Nephron progenitor cell (in vitro differentiated cells): ENCODE results near the gene WASF3.

Experiments
- DNase-seq: peaks from one replicate; pipeline ENCODE4 v3.0.0; 2021
- H3K27ac Mint-ChIP-seq: 2 replicates; pipeline ENCODE4 v1.8.0; 2021; ENCODE audit warnings: mild to moderate bottlenecking, moderate library complexity, mixed read lengths
- H3K27me3 Mint-ChIP-seq: 2 replicates; pipeline ENCODE4 v1.8.0; 2021; ENCODE audit warnings: mild to moderate bottlenecking, low read depth, mixed read lengths; ENCODE audit not compliant: poor library complexity
- H3K36me3 Mint-ChIP-seq: 2 replicates; pipeline ENCODE4 v1.8.0; 2021; ENCODE audit warnings: low read depth, mixed read lengths
- H3K4me1 Mint-ChIP-seq: 2 replicates; pipeline ENCODE4 v1.8.0; 2021; ENCODE audit warnings: mixed read lengths
- H3K4me3 Mint-ChIP-seq: 2 replicates; pipeline ENCODE4 v1.8.0; 2021; ENCODE audit warnings: mild to moderate bottlenecking, moderate library complexity, mixed read lengths
- H3K9me3 Mint-ChIP-seq: 2 replicates; pipeline ENCODE4 v1.8.0; 2021; ENCODE audit warnings: mild to moderate bottlenecking, moderate library complexity, mixed read lengths
- CTCF ChIP-seq: fragments of 200-600 bp; sonication (generic); IDR thresholded peaks from 2 replicates; pipeline ENCODE4 v1.5.0; 2021; ENCODE audit warnings: antibody characterized with exemption

WASF3 gene

DNA sequence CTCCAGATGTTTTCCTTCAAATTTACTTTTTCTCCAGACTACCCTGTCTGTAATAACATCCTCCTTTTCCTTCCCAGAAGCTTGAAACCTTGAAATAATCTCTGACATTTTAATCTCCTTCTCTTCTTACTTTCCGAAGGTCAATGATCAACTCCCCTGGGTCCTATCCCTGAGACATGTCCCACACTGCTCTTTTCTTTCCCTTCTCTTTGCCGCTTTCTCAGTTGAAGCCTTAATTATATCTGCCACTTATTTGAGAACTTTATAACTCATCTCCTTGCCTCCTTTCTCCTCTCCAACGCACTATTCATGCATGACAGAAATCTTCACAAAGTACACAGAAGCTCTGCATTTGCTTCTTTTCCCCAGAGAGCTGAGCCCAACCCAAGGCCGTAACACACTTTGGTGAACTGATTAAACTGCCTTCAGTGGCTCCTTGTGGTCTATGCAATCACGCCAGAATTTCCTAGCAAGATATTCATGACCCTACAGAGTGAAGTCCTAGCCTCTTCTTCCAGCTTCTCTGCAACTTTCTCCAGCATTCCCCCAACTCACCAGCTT, 9.2 kb upstream of the WASF3 start:
- no peak for DNase-seq
- TF ChIP-seq CTCF = no peak
- Mint-ChIP-seq H3K4me3 (no peak overlapping the region), H3K4me1 (peaks cover 9% of the 10 kb centered on the region), H3K36me3 (no peaks in the 10 kb centered on the region), H3K9me3 (no peaks in the 10 kb centered on the region), H3K27me3 (peaks cover 11% of the 10 kb centered on the region), H3K27ac (no peak overlapping the region)

DNA sequence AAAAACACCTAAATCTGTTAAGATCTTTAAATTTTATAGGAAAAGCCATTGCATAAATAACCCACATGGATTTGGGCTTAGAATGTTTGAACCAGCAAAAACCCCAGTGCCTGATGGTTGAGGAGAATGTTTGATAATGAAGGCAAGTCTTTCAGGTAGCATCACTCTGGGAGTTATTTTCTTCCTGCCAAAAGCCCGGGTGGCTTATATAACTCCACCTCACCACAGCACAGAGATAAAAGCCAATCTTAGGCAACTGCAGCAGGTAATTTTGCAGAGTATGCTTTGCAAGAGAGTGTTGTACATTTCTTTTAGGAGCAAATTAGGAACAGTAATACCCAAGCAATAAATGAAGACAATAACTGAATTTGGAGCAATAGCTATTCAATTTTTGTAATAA, 7.8 kb upstream of the WASF3 start:
- Mint-ChIP-seq H3K27me3 (peaks cover 12% of the 10 kb centered on the region), H3K27ac (no peak overlapping the region), H3K9me3 (peaks cover 5% of the 10 kb centered on the region), H3K4me1 (peaks cover 9% of the 10 kb centered on the region), H3K36me3 (no peaks in the 10 kb centered on the region), H3K4me3 (no peak overlapping the region)
- DNase-seq = no peak
- no peak for TF ChIP-seq CTCF

DNA sequence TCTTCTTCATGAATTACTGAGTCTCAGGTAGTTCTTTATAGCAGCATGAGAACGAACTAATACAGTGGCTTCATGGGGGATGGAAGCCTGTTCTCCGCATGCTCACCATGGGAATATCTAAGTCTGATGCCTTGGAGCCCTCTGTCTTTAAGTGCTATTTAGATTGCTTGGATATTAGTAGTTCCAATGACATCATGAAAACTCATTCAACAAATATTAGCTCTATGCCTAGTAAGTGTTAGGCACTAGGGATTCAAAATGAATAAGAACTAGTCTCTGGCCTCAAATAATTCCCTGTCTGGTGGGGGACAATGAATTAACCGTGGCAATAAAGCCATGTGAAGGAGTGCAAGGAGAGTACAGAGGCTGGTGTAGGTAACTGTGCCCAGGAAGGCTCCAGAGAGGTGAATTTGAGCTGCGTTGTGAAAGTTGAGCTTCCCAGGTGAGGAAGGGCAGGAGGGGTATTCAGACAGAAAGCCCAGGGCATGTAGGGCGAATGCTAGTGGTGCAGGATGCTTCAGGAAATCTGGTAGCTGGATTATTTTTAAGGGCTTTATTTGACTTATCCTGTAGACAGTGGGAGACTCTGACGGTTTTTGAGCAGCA, 6.1 kb upstream of the WASF3 start:
- Mint-ChIP-seq H3K27me3 (peaks cover 12% of the 10 kb centered on the region), H3K9me3 (peaks cover 12% of the 10 kb centered on the region)

GRCh38 chr13:26555413-26555812, 2.1 kb upstream of the WASF3 start:
- Mint-ChIP-seq H3K36me3 (no peaks in the 10 kb centered on the region), H3K9me3 (peaks cover 12% of the 10 kb centered on the region), H3K4me1 (peaks cover 25% of the 10 kb centered on the region), H3K4me3 (no peak overlapping the region), H3K27ac (no peak overlapping the region), H3K27me3 (peaks cover 8% of the 10 kb centered on the region)
- no peak for DNase-seq
- TF ChIP-seq CTCF = no peak

More for the DNA sequence above, 6.1 kb upstream of the WASF3 start:
- H3K27ac Mint-ChIP-seq = no peak overlapping the region
- no peak for DNase-seq
- no peak for TF ChIP-seq CTCF
- H3K36me3 Mint-ChIP-seq = no peaks in the 10 kb centered on the region
- H3K4me1 Mint-ChIP-seq = peaks cover 9% of the 10 kb centered on the region
- H3K4me3 Mint-ChIP-seq = no peak overlapping the region

DNA sequence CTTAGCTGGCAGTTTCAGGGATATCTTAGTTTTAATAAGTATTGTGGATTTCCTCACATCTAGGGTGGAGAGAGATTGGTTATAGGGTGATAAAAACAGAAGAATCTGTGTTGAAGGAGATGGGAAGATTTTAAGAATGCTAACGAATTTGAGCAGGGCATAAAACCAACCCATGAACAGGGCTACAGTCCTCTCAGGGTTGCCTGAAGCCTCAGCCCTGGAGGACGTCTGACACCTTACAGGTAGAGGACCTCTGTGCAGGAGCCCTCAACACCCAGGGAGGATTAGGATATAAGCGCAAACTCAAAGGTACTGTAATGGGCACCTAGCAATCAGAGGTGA, 461 bp upstream of the WASF3 start:
- Mint-ChIP-seq H3K4me3 (peak overlapping the region; percentile 72), H3K4me1 (peaks cover 16% of the 10 kb centered on the region), H3K36me3 (no peaks in the 10 kb centered on the region), H3K27me3 (peaks cover 3% of the 10 kb centered on the region), H3K27ac (no peak overlapping the region), H3K9me3 (peaks cover 12% of the 10 kb centered on the region)
- TF ChIP-seq CTCF = no peak
- no peak for DNase-seq
